Dermis blood vessel endothelial cell (primary cell): ENCODE data around the gene SLAIN1. TPM values are rescaled to one million over a fixed set of nuclear protein-coding genes. Genes with fewer than 3 reads are reported as not detected.

Source experiments
- DNase-seq: peaks from one replicate; pipeline ENCODE4 v3.0.0; 2010
- total RNA-seq: library from RNA; depleted of rRNA; stranded (reverse); fragments of >200 nt; gene quantifications from 2 replicates; pipeline ENCODE4 v1.2.3, GENCODE V29; 2014

The SLAIN1 gene
- total RNA-seq, 1 donor from 2014 or later: 10.6 TPM

- no peak for DNase-seq
Measured at GRCh38 chr13:77715233-77715891, 17.9 kb downstream of the SLAIN1 start.

GRCh38 chr13:77716692-77717091 lies 19.2 kb downstream of the SLAIN1 start:
- no peak for DNase-seq

GRCh38 chr13:77717508-77717907 lies 20.0 kb downstream of the SLAIN1 start:
- DNase-seq: no peak

GRCh38 chr13:77719128-77719527 lies 21.6 kb downstream of the SLAIN1 start:
- no peak for DNase-seq

- no peak for DNase-seq
Measured at GRCh38 chr13:77720988-77721387, 23.5 kb downstream of the SLAIN1 start.

GRCh38 chr13:77724092-77724491 lies 26.6 kb downstream of the SLAIN1 start:
- DNase-seq: no peak

GRCh38 chr13:77725071-77725470 lies 27.6 kb downstream of the SLAIN1 start:
- DNase-seq: no peak

GRCh38 chr13:77728265-77729125 lies 31.0 kb downstream of the SLAIN1 start:
- no peak for DNase-seq

GRCh38 chr13:77729502-77730221 lies 32.2 kb downstream of the SLAIN1 start:
- no peak for DNase-seq

- DNase-seq: no peak
Measured at GRCh38 chr13:77730572-77730971, 33.1 kb downstream of the SLAIN1 start.

GRCh38 chr13:77732287-77732686 lies 34.8 kb downstream of the SLAIN1 start:
- no peak for DNase-seq

- no peak for DNase-seq
Measured at GRCh38 chr13:77733674-77734073, 36.2 kb downstream of the SLAIN1 start.

- DNase-seq: no peak
Measured at GRCh38 chr13:77737583-77738200, 40.2 kb downstream of the SLAIN1 start.

- DNase-seq: no peak
Measured at GRCh38 chr13:77740097-77740735, 42.7 kb downstream of the SLAIN1 start.

GRCh38 chr13:77740931-77741596 lies 43.6 kb downstream of the SLAIN1 start:
- no peak for DNase-seq

GRCh38 chr13:77741597-77741972 lies 44.1 kb downstream of the SLAIN1 start:
- no peak for DNase-seq

- no peak for DNase-seq
Measured at GRCh38 chr13:77742801-77743200, 45.3 kb downstream of the SLAIN1 start.

- no peak for DNase-seq
Measured at GRCh38 chr13:77745784-77746183, 48.3 kb downstream of the SLAIN1 start.

- DNase-seq: no peak
Measured at GRCh38 chr13:77749344-77749880, 51.9 kb downstream of the SLAIN1 start.

GRCh38 chr13:77751513-77752456 lies 54.3 kb downstream of the SLAIN1 start:
- peak; percentile 69 for DNase-seq
